Osteoblast (primary cell): ENCODE measurements around the gene TNS3. TPM values are rescaled to one million over a fixed set of nuclear protein-coding genes. Genes with fewer than 3 reads are reported as not detected.

Experiments
- DNase-seq: peaks from one replicate; pipeline ENCODE4 v3.0.0; 2011; ENCODE audit warnings: low spot score, mixed read lengths; ENCODE audit not compliant: insufficient read length; ENCODE audit errors: missing footprints
- H2AFZ ChIP-seq: 2 replicates; pipeline ENCODE4 v1.6.0; 2011; ENCODE audit warnings: mild to moderate bottlenecking, low read length
- H3K27ac ChIP-seq: 2 replicates; pipeline ENCODE4 v1.5.1; 2011; ENCODE audit warnings: mild to moderate bottlenecking, low read depth, low read length, moderate library complexity
- H3K27me3 ChIP-seq: 2 replicates; pipeline ENCODE4 v1.6.0; 2012; ENCODE audit warnings: mild to moderate bottlenecking, control low read depth, inconsistent platforms, low read length, moderate library complexity; ENCODE audit not compliant: insufficient read depth
- H3K36me3 ChIP-seq: 2 replicates; pipeline ENCODE4 v1.5.1; 2011; ENCODE audit warnings: mild to moderate bottlenecking, low read length, control low read depth, moderate library complexity; ENCODE audit not compliant: insufficient read depth
- H3K4me1 ChIP-seq: 2 replicates; pipeline ENCODE4 v1.5.1; 2011; ENCODE audit warnings: mild to moderate bottlenecking, low read length, control low read depth, moderate library complexity; ENCODE audit not compliant: insufficient read depth
- H3K4me2 ChIP-seq: 2 replicates; pipeline ENCODE4 v1.6.0; 2011; ENCODE audit warnings: mild to moderate bottlenecking, low read length; ENCODE audit not compliant: insufficient read depth
- H3K4me3 ChIP-seq: fragments of 200-600 bp; sonication (generic); 3 replicates; pipeline ENCODE4 v1.5.1; 2012; ENCODE audit warnings: mild to moderate bottlenecking, low read length, inconsistent platforms; ENCODE audit not compliant: insufficient read depth
- H3K79me2 ChIP-seq: 2 replicates; pipeline ENCODE4 v1.6.0; 2012; ENCODE audit warnings: mild to moderate bottlenecking, low read length, control low read depth, inconsistent platforms; ENCODE audit not compliant: insufficient read depth
- H3K9me3 ChIP-seq: 2 replicates; pipeline ENCODE4 v1.5.1; 2011; ENCODE audit warnings: low read depth, low read length, control low read depth
- H4K20me1 ChIP-seq: 2 replicates; pipeline ENCODE4 v1.6.0; 2012; ENCODE audit warnings: mild to moderate bottlenecking, low read length, control low read depth; ENCODE audit not compliant: insufficient read depth
- total RNA-seq: library from RNA; depleted of rRNA; stranded (reverse); fragments of >200 nt; gene quantifications from 2 replicates; pipeline ENCODE4 v1.2.3, GENCODE V29; 2012
- TF ChIP-seq, protein P1 (sequence below): IDR thresholded peaks from 2 replicates; pipeline ENCODE4 v1.5.1; 2011; ENCODE audit warnings: mild to moderate bottlenecking, low read depth, low read length, moderate library complexity; ENCODE audit errors: extremely low read depth

Gene TNS3
- total RNA-seq, 1 donor: 67.3 TPM

DNA sequence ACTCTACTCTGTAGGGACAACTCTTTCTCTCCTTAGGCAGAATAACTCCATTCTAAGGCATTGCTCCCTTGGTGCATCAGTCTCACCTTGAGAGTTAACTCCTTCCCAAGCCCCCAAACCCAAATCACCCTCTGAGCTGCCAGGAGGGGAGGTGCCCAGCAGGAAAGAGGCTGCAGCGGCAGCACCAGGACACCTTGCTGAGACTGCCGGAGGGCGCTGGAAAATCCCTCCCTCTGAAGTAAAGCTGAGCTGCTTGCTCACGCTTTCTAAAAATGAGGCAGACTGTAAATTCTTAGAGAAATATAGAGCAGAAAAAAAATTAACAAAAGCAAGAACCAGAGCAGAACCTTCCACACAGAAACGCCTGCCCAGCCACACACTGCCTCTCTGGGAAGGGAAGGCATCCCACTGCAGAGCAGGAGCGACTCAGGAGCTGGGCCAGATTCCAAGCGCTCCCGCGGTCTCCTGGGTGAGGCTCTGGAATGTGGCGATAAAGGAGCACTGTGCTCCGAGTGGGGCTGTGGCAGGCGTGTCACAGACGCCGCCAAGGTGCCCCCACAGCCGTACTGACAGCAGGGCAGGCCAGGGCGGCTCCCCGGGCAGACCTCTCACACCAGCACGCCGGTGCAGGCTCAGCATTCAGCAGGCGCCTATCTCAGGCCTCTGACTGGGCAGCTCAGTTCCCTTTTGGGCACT lies 202.1 kb downstream of the TNS3 start:
- Histone ChIP-seq H3K27ac (peak overlapping the region; percentile 15), H3K4me1 (peaks cover 31% of the 10 kb centered on the region), H3K4me3 (peak overlapping the region; percentile 49), H3K79me2 (no peaks in the 10 kb centered on the region), H3K36me3 (peaks cover 19% of the 10 kb centered on the region), H3K9me3 (no peaks in the 10 kb centered on the region), H2AFZ (no peak overlapping the region), H4K20me1 (peaks cover 96% of the 10 kb centered on the region), H3K27me3 (no peaks in the 10 kb centered on the region), H3K4me2 (peak overlapping the region; percentile 60)
- peak; percentile 90 for DNase-seq
- TF ChIP-seq, protein P1, sequence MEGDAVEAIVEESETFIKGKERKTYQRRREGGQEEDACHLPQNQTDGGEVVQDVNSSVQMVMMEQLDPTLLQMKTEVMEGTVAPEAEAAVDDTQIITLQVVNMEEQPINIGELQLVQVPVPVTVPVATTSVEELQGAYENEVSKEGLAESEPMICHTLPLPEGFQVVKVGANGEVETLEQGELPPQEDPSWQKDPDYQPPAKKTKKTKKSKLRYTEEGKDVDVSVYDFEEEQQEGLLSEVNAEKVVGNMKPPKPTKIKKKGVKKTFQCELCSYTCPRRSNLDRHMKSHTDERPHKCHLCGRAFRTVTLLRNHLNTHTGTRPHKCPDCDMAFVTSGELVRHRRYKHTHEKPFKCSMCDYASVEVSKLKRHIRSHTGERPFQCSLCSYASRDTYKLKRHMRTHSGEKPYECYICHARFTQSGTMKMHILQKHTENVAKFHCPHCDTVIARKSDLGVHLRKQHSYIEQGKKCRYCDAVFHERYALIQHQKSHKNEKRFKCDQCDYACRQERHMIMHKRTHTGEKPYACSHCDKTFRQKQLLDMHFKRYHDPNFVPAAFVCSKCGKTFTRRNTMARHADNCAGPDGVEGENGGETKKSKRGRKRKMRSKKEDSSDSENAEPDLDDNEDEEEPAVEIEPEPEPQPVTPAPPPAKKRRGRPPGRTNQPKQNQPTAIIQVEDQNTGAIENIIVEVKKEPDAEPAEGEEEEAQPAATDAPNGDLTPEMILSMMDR: no peak

DNA sequence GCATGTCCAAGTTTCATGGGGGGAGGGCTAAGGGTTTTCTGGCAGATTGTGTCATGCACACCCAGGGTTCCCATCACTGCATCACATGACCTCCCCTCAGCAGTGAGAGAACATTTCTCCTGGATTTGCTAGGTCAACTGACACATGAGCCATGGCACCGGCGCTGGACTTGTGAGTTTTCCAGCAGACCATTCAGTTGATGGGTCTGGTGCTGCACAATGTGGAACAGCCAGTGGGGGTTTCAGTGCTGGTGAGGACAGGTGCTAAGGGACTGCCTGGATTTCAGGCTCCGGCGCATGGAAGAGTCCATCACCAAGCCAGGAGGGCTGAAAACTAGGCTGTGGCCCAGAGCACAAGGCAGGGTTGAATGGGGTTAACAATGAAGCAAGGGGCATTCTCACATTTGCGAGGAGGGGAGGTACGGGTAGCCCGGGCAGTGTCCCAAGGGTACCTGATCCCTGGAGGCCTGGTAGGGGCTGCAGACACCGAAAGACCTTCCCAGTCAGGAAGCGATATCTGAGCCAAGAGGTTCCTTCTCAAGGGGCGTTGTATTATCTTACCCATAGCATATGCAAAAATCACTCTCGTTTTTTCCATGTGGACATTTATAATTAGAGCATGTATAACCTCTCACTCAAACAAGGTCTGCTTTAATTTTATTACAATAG lies 203.0 kb downstream of the TNS3 start:
- Histone ChIP-seq H4K20me1 (peaks cover 96% of the 10 kb centered on the region), H3K4me3 (no peak overlapping the region), H3K79me2 (no peaks in the 10 kb centered on the region), H3K4me2 (no peak overlapping the region), H3K4me1 (peaks cover 33% of the 10 kb centered on the region), H3K36me3 (peaks cover 14% of the 10 kb centered on the region), H3K27me3 (no peaks in the 10 kb centered on the region), H3K27ac (no peak overlapping the region), H3K9me3 (no peaks in the 10 kb centered on the region), H2AFZ (no peak overlapping the region)
- DNase-seq: no peak
- TF ChIP-seq, protein P1: no peak

DNA sequence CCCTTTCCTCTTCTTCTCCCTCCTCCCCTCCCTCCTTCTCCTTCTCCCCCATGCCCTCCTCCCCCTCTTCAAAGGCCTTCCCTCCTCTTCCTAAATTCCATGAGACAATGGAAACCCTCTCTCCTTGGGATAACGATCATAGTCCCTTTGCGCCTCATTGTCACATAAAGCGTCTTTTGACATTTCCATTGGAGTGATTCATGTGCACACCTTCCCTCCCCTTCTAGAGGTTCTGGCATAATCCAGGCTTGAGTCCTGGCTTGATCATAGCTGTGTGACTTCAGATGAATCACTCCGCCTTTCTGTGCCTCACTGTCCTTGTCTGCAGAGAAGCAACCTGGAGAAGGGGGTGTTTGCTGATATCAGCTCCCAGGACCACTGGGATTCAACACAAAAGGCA lies 204.2 kb downstream of the TNS3 start:
- Histone ChIP-seq H3K27me3 (no peaks in the 10 kb centered on the region), H3K4me3 (no peak overlapping the region), H3K27ac (no peak overlapping the region), H3K36me3 (peaks cover 10% of the 10 kb centered on the region), H4K20me1 (peaks cover 96% of the 10 kb centered on the region), H3K4me1 (peaks cover 33% of the 10 kb centered on the region), H3K4me2 (no peak overlapping the region), H3K79me2 (peaks cover 2% of the 10 kb centered on the region), H2AFZ (no peak overlapping the region), H3K9me3 (no peaks in the 10 kb centered on the region)
- DNase-seq: no peak
- TF ChIP-seq, protein P1: no peak

DNA sequence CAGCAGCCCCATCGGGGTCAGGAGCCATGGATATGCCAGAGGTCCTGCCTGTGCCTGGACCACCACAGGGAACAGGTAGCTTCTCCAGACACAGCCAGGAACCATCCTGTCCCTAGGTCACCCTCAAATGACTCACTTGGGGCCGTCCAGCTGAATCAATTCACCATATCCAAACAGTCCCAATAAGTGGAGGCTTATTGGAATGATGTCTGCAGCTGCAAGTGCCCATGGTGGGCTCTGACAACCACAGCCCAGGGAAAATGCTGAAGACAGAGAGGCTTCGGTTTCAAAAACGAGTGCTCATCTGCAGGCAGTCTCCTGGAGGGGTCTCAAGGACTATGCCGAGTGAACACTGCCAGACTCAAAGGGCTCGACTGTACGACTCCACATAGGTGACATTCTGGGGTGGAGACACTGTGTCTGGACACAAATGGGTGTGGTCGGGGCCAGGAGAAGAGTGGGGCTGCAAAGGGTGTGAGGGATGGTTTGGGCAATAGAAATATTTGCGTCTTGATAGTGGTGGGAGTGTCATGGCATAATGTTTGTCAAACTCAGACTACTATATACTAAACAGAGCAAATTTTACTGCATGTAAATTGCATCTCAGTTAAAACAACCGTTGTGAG lies 204.8 kb downstream of the TNS3 start:
- Histone ChIP-seq H2AFZ (no peak overlapping the region), H3K4me3 (no peak overlapping the region), H4K20me1 (peaks cover 96% of the 10 kb centered on the region), H3K27me3 (no peaks in the 10 kb centered on the region), H3K4me2 (no peak overlapping the region), H3K27ac (no peak overlapping the region), H3K9me3 (no peaks in the 10 kb centered on the region), H3K36me3 (peaks cover 7% of the 10 kb centered on the region), H3K79me2 (peaks cover 2% of the 10 kb centered on the region), H3K4me1 (peaks cover 38% of the 10 kb centered on the region)
- DNase-seq: no peak
- TF ChIP-seq, protein P1: no peak
